ENCODE data around the gene PTPRU. TPM values are rescaled to one million over a fixed set of nuclear protein-coding genes. Genes with fewer than 3 reads are reported as not detected.

Gene PTPRU
- total and polyA plus RNA-seq, 2 of the 8 experiments (the other 6 are each of a cell fraction or from before 2014, with no cell fraction given), result 33.8 to 41.8 TPM

GRCh38 chr1:29364101-29364678 lies 127.9 kb downstream of the PTPRU start:
- FAIRE-seq, result no peak
- Histone ChIP-seq H2BK20ac (ENCODE audit: low read length) (no peak overlapping the region), H3K23me2 (ENCODE audit: low read depth, low read length) (no peaks in the 10 kb centered on the region)
- TF ChIP-seq RNF2 (IDR thresholded peaks at IDR 0.05; ENCODE audit: borderline replicate concordance, low read depth, low read length, missing control alignments, poor library complexity, severe bottlenecking) (no peak), BACH1 (IDR thresholded peaks at IDR 0.05; ENCODE audit: low read length) (no peak), ATF3 (IDR thresholded peaks at IDR 0.05; ENCODE audit: insufficient read depth, low read depth, low read length) (no peak), GTF2F1 (IDR thresholded peaks at IDR 0.05; ENCODE audit: borderline replicate concordance, low read depth, low read length) (no peak), CTBP2 (IDR thresholded peaks at IDR 0.05; ENCODE audit: borderline replicate concordance, insufficient read depth, insufficient read length, low read length) (no peak), HDAC6 (IDR thresholded peaks at IDR 0.05; ENCODE audit: low read depth, low read length) (no peak), TEAD4 (IDR thresholded peaks at IDR 0.05; ENCODE audit: low read depth, low read length) (no peak), E2F6 (IDR thresholded peaks at IDR 0.05) (no peak), USF2 (IDR thresholded peaks at IDR 0.05; ENCODE audit: low read length) (no peak), MAX (IDR thresholded peaks at IDR 0.05) (no peak)

More at GRCh38 chr1:29364101-29364678, 127.9 kb downstream of the PTPRU start:
- Histone ChIP-seq H2BK12ac (ENCODE audit: low read depth, low read length) (no peak overlapping the region), H3K27me3 (replicated peaks in 1 of 4; ENCODE audit: control insufficient read depth in 3 of 4, extremely low read depth in 1 of 4, insufficient read depth in 3 of 4, low read length in 3 of 4) (no peaks in the 10 kb centered on the region), H3K4ac (replicated peaks; ENCODE audit: insufficient read length, low read depth, low read length) (no peak overlapping the region), H2AFZ (ENCODE audit: low read length) (no peak overlapping the region), H4K20me1 (replicated peaks in 1 of 2; ENCODE audit: control insufficient read depth in 1 of 2, insufficient read depth in 2 of 2, low read length in 2 of 2) (no peaks in the 10 kb centered on the region), H2AK5ac (ENCODE audit: low read depth, low read length) (no peak overlapping the region), H3K79me2 (ENCODE audit: control insufficient read depth in 1 of 2, insufficient read depth in 2 of 2, low read length in 2 of 2) (no peaks in the 10 kb centered on the region), H4K91ac (replicated peaks; ENCODE audit: insufficient read length, low read length) (no peak overlapping the region), H3K9ac (replicated peaks in 1 of 4; ENCODE audit: extremely low read depth in 1 of 4, low read depth in 3 of 4, low read length in 3 of 4) (no peak overlapping the region), H3K4me2 (ENCODE audit: insufficient read depth in 1 of 2, low read depth in 2 of 2, low read length in 2 of 2) (no peak overlapping the region), H3K23ac (ENCODE audit: insufficient read length) (no peak overlapping the region), H3K36me3 (ENCODE audit: control insufficient read depth in 2 of 4, insufficient read depth in 4 of 4, low read length in 3 of 4) (no peaks in the 10 kb centered on the region), H3K27ac (ENCODE audit: low read depth, low read length) (no peak overlapping the region), H3K18ac (ENCODE audit: extremely low read depth, low read length) (no peak overlapping the region), H2BK5ac (ENCODE audit: low read depth, low read length) (no peak overlapping the region), H2BK120ac (replicated peaks; ENCODE audit: low read depth, low read length) (no peak overlapping the region), H3K4me3 (ENCODE audit: extremely low read depth in 1 of 4, insufficient read depth in 2 of 4, low read depth in 3 of 4, low read length in 4 of 4) (no peak overlapping the region), H2BK15ac (ENCODE audit: low read length) (0 out of 2 replicates have a peak overlapping the region, but pooled peaks have one; percentile 40), H3K4me1 (replicated peaks in 1 of 4; ENCODE audit: control insufficient read depth in 3 of 4, insufficient read depth in 4 of 4, low read length in 3 of 4) (peaks cover 0 to 3% (median 1%) of the 10 kb centered on the region in 4 experiments; a peak in 1 of 7 replicates), H3K9me3 (ENCODE audit: insufficient read depth in 2 of 2, low read depth in 1 of 2, low read length in 1 of 2) (no peaks in the 10 kb centered on the region), H3K56ac (replicated peaks; ENCODE audit: insufficient read length, low read depth, low read length) (no peak overlapping the region), H4K8ac (ENCODE audit: extremely low read depth, insufficient read depth, low read length) (no peak overlapping the region), H3K79me1 (ENCODE audit: low read depth, low read length) (no peaks in the 10 kb centered on the region), H3K14ac (ENCODE audit: insufficient read length) (no peak overlapping the region), H4K5ac (ENCODE audit: insufficient read length, low read depth, low read length) (no peak overlapping the region)
- 92% methylated on average over 6 of the region's 6 CpGs; no CpG with 5 or more reads in 1 of the 2 experiments for WGBS, 2 experiments (ENCODE audit: extremely low coverage in 1 of 2, insufficient coverage in 1 of 2, insufficient read length in 1 of 2, insufficient replicate concordance in 2 of 2, low coverage in 1 of 2, low lambda C conversion rate in 2 of 2, missing lambda C conversion rate in 1 of 2)
- no peak for DNase-seq (ENCODE audit: low read depth in 1 of 2, low spot score in 2 of 2)
- ChIA-PET CTCF (ENCODE audit: partially characterized antibody) (interaction anchor here (0.6 to 1.1 kb wide), 3 partner anchors 20 to 1321 kb away, joined by 3 to 4 read pairs (median 3); no protein-coding TSS in a partner anchor), POLR2A (ENCODE audit: partially characterized antibody) (no interaction called here)

Data from H1 (cell line).